Spleen (tissue), 13 donors: ENCODE data around the gene ALDH1A2. TPM values are rescaled to one million over a fixed set of nuclear protein-coding genes. Genes with fewer than 3 reads are reported as not detected.
"Not testable (repeated sequence)": the region's sequence is repeated elsewhere in the genome, so short reads cannot be mapped to it uniquely, and the experiment has no call there.

Experiments used
- DNase-seq: peaks from one replicate; pipeline ENCODE4 v3.0.0-alpha.2; 2020
- H3K27ac ChIP-seq, 8 donors: fragments of 200-600 bp; sonication (generic) in 7 of 8; 1 replicate in 4 of 8; 2 replicates in 4 of 8; pipeline versions ENCODE4 v1.5.0 to v1.8.0; 2016 to 2021; ENCODE audit warnings: inconsistent platforms in 4 of 8, mild to moderate bottlenecking in 4 of 8, moderate library complexity in 1 of 8
- H3K27me3 ChIP-seq, 7 donors: fragments of 200-600 bp; sonication (generic) in 6 of 7; replicated peaks in 1 of 7; 1 replicate in 4 of 7; 2 replicates in 3 of 7; pipeline versions ENCODE4 v1.5.0 to v1.8.0; 2016 to 2021; ENCODE audit warnings: inconsistent platforms in 3 of 7, mild to moderate bottlenecking in 1 of 7
- H3K36me3 ChIP-seq, 6 donors: fragments of 200-600 bp; sonication (generic) in 5 of 6; 1 replicate in 4 of 6; 2 replicates in 2 of 6; pipeline versions ENCODE4 v1.5.0 to v1.8.0; 2016 to 2021; ENCODE audit warnings: inconsistent platforms in 2 of 6
- H3K4me1 ChIP-seq, 6 donors: fragments of 200-600 bp; sonication (generic) in 5 of 6; 1 replicate in 3 of 6; 2 replicates in 3 of 6; pipeline versions ENCODE4 v1.5.0 to v1.8.0; 2016 to 2021; ENCODE audit warnings: inconsistent platforms in 3 of 6
- H3K4me3 ChIP-seq, 8 donors: fragments of 200-600 bp; sonication (generic) in 7 of 8; 1 replicate in 4 of 8; 2 replicates in 4 of 8; pipeline versions ENCODE4 v1.5.0 to v1.8.0; 2016 to 2021; ENCODE audit warnings: inconsistent platforms in 4 of 8, mild to moderate bottlenecking in 4 of 8, moderate library complexity in 2 of 8
- H3K9me3 ChIP-seq, 8 donors: fragments of 200-600 bp; sonication (generic) in 7 of 8; 1 replicate in 4 of 8; 2 replicates in 4 of 8; pipeline versions ENCODE4 v1.5.0 to v1.8.0; 2016 to 2021; ENCODE audit warnings: inconsistent platforms in 4 of 8
- CTCF ChIP-seq, 11 experiments: fragments of 200-600 bp in 7 of 11; fragments of 450-650 bp in 4 of 11; sonication (generic) in 4 of 11; IDR thresholded peaks in 8 of 11; conservative IDR thresholded peaks in 3 of 11; 1 replicate in 7 of 11; 2 replicates in 4 of 11; pipeline versions ENCODE4 v1.4.0 to v1.8.0; 2016 to 2021; ENCODE audit warnings: antibody characterized with exemption in 11 of 11, inconsistent platforms in 4 of 11, mild to moderate bottlenecking in 1 of 11
- POLR2A ChIP-seq, 3 donors: fragments of 450-650 bp; IDR thresholded peaks; one replicate each; pipeline ENCODE4 v1.5.1; 2017; ENCODE audit warnings: antibody characterized with exemption in 3 of 3, mild to moderate bottlenecking in 1 of 3
- POLR2AphosphoS5 ChIP-seq, 3 donors: sonication (generic); formaldehyde crosslinking; IDR thresholded peaks; one replicate each; pipeline ENCODE4 v1.5.1; 2017; ENCODE audit warnings: antibody characterized with exemption in 3 of 3
- WGBS, 5 donors: extraction: QIAGEN DNeasy Blood & Tissue Kit in 3 of 5; methylation state at CpG; one replicate each; pipeline versions ENCODE4 v1.1.5 to v1.1.7; 2013 to 2018; 5-methylcytosine and 5-hydroxymethylcytosine counted together
- intact Hi-C: fragments of 100-400 bp; cut with DNase I; formaldehyde crosslinking; loops from one replicate; pipeline ENCODE4 v1.15.0; 2023; ENCODE audit warnings: low total_unique reads
- long read RNA-seq, 2 donors: transcript quantifications; one replicate each; lab custom pipeline, GENCODE V29; 2026
- polyA plus RNA-seq, 3 donors: library from polyadenylated mRNA; stranded (reverse); fragments of 200-250 nt; gene quantifications; one replicate each; pipeline ENCODE4 v1.2.1, GENCODE V29; 2013
- total RNA-seq, 7 donors: library from RNA; depleted of rRNA in 3 of 7; stranded (reverse); fragments of >200 nt in 3 of 7; fragmentation: NEBNext Ultra II Directional in 4 of 7; extraction: Animal tissue kit (Norgen Biotek cat#: 25700) in 4 of 7; gene quantifications; one replicate each; pipeline versions ENCODE4 v1.1.0 to v1.2.1, GENCODE V29; 2016 to 2021
- donor health status: healthy with polysubstance abuse.
- donor health status: DM: no; HTN: no; CAD: no; lungs with moderate emphysema.
- donor health status: DM: no; HTN: no; CAD: no.
- donor health status: Bipolar disorder and iron deficiency.
- donor health status: healthy.
- donor health status: DM: no; HTN: no; CAD: no.
- donor health status: DM: yes; HTN: yes; CAD: no.

The ALDH1A2 gene
- total RNA-seq (10 to 100 TPM in 3 of 7 donors, 1 to 10 TPM in 4; 4.3 to 20.3 (median 7.5) TPM), polyA plus RNA-seq (1 to 10 TPM in 1 of 3 donors, under 1 TPM in 2; 0.26 to 1.3 (median 0.33) TPM)
- long read RNA-seq, donor 1, full-length matches to known transcripts = 8 of 8 reads
- long read RNA-seq, donor 1, partial matches to known transcripts = 0 of 8 reads
- long read RNA-seq, donor 1, other reads (novel, unspliced or antisense) = 0 of 8 reads
- long read RNA-seq, donor 2, full-length matches to known transcripts = 2 of 2 reads
- long read RNA-seq, donor 2, partial matches to known transcripts = 0 of 2 reads
- long read RNA-seq, donor 2, other reads (novel, unspliced or antisense) = 0 of 2 reads

GRCh38 chr15:58065445-58066041, at the start of gene ALDH1A2:
Gene ALDH1A2, minus strand, starts transcription at chr15:58065711. Its CDS starts 61 bp downstream, at chr15:58065650.
- peak; percentile 76 for DNase-seq
- H3K27me3 ChIP-seq = peaks cover 8 to 91% (median 56%) of the 10 kb centered on the region in 7 donors
- no peaks in the 10 kb centered on the region for H3K36me3 ChIP-seq
- H3K27ac ChIP-seq = peak within 1 kb of the TSS in 5 of 8 donors; percentile 16 to 78 (median 53)
- intact Hi-C loops = loop anchor here (10.0 kb wide), 1 partner anchor 311 kb away; no protein-coding TSS in a partner anchor
- peak within 1 kb of the TSS; percentile 18 to 74 (median 49) for H3K4me3 ChIP-seq
- no peaks in the 10 kb centered on the region for H3K9me3 ChIP-seq
- H3K4me1 ChIP-seq = peaks cover 4 to 23% (median 18%) of the 10 kb centered on the region in 6 donors
- 4 to 16% (median 5%) methylated on average over 18 to 75 of the region's 75 CpGs for WGBS, 5 donors
- TF ChIP-seq POLR2AphosphoS5 (IDR thresholded peaks at IDR 0.05) (no peak), POLR2A (IDR thresholded peaks at IDR 0.05) (no peak), CTCF (IDR thresholded peaks at IDR 0.05 in 8 of 11, conservative IDR thresholded peaks at IDR 0.05 in 3 of 11) (no peak)

- H3K27me3 ChIP-seq = peaks cover 0 to 15% (median 0%) of the 10 kb centered on the region in 7 donors
- H3K9me3 ChIP-seq = no peaks in the 10 kb centered on the region
- H3K27ac ChIP-seq = no peak overlapping the region
- no peak for DNase-seq
- intact Hi-C loops = no loop called here
- TF ChIP-seq POLR2AphosphoS5 (IDR thresholded peaks at IDR 0.05) = no peak
- no peak overlapping the region for H3K4me3 ChIP-seq
- no peaks in the 10 kb centered on the region for H3K4me1 ChIP-seq
- H3K36me3 ChIP-seq = no peaks in the 10 kb centered on the region
Observed at GRCh38 chr15:58114812-58115211, 49.3 kb upstream of the ALDH1A2 start.

DNA sequence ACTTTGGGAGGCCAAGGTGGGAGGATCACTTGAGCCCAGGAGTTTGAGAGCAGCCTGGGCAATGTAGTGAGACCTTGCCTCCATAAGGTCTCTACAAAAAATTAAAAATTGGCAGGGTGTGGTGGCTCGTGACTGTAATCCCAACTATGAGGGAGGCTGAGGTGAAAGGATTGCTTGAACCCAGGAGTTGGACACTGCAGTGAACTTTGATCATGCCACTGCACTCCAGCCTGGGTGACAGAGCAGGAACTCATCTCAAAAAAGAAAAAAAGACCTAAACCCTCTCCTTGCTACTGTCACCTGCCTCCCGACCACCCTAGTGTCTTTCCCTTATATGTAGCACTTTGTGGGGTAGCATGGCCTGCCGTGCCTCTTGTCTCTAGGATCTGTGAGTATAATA, 48.9 kb upstream of the ALDH1A2 start:
- DNase-seq = no peak
- TF ChIP-seq POLR2A (IDR thresholded peaks at IDR 0.05) = no peak
- intact Hi-C loops = no loop called here
- Histone ChIP-seq H3K9me3 (no peaks in the 10 kb centered on the region), H3K4me3 (no peak overlapping the region), H3K36me3 (no peaks in the 10 kb centered on the region), H3K27me3 (peaks cover 0 to 19% (median 0%) of the 10 kb centered on the region in 7 donors), H3K4me1 (no peaks in the 10 kb centered on the region), H3K27ac (no peak overlapping the region)
- WGBS, 5 donors = 74 to 83% (median 76%) methylated on average over 3 of the region's 3 CpGs

- H3K4me3 ChIP-seq, H3K4me1 ChIP-seq, intact Hi-C loops, H3K9me3 ChIP-seq, H3K36me3 ChIP-seq, H3K27ac ChIP-seq, DNase-seq: not testable (repeated sequence)
- H3K27me3 ChIP-seq = peaks cover 0 to 26% (median 0%) of the 10 kb centered on the region in 7 donors
- 53 to 64% (median 56%) methylated on average over 5 of the region's 5 CpGs for WGBS, 5 donors
Observed at GRCh38 chr15:58113358-58113757, 47.8 kb upstream of the ALDH1A2 start.

- no peak for DNase-seq
- intact Hi-C loops = no loop called here
- no peaks in the 10 kb centered on the region for H3K4me1 ChIP-seq
- 91 to 96% (median 94%) methylated on average over 5 of the region's 5 CpGs for WGBS, 5 donors
- H3K36me3 ChIP-seq = no peaks in the 10 kb centered on the region
- no peaks in the 10 kb centered on the region for H3K9me3 ChIP-seq
- TF ChIP-seq POLR2A (IDR thresholded peaks at IDR 0.05) (no peak), CTCF (IDR thresholded peaks at IDR 0.05 in 8 of 11, conservative IDR thresholded peaks at IDR 0.05 in 3 of 11) (no peak), POLR2AphosphoS5 (IDR thresholded peaks at IDR 0.05) (no peak)
- H3K27me3 ChIP-seq = peaks cover 0 to 33% (median 0%) of the 10 kb centered on the region in 7 donors
- H3K27ac ChIP-seq = no peak overlapping the region
- H3K4me3 ChIP-seq = no peak overlapping the region
Observed at GRCh38 chr15:58111718-58112104, 46.2 kb upstream of the ALDH1A2 start.
